Ramos (cell line): ENCODE results near the gene ADCK1.
"Not testable (repeated sequence)": the region's sequence is repeated elsewhere in the genome, so short reads cannot be mapped to it uniquely, and the experiment has no call there.

Source experiments
- in situ Hi-C: fragments of 300-500 bp; cut with MboI; formaldehyde crosslinking; loops from one replicate; pipeline ENCODE4 v1.14.3; 2022; ENCODE audit warnings: low sequenced_read_pairs; ENCODE audit not compliant: unreplicated experiment

ADCK1 gene, protein sequence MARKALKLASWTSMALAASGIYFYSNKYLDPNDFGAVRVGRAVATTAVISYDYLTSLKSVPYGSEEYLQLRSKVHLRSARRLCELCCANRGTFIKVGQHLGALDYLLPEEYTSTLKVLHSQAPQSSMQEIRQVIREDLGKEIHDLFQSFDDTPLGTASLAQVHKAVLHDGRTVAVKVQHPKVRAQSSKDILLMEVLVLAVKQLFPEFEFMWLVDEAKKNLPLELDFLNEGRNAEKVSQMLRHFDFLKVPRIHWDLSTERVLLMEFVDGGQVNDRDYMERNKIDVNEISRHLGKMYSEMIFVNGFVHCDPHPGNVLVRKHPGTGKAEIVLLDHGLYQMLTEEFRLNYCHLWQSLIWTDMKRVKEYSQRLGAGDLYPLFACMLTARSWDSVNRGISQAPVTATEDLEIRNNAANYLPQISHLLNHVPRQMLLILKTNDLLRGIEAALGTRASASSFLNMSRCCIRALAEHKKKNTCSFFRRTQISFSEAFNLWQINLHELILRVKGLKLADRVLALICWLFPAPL

DNA sequence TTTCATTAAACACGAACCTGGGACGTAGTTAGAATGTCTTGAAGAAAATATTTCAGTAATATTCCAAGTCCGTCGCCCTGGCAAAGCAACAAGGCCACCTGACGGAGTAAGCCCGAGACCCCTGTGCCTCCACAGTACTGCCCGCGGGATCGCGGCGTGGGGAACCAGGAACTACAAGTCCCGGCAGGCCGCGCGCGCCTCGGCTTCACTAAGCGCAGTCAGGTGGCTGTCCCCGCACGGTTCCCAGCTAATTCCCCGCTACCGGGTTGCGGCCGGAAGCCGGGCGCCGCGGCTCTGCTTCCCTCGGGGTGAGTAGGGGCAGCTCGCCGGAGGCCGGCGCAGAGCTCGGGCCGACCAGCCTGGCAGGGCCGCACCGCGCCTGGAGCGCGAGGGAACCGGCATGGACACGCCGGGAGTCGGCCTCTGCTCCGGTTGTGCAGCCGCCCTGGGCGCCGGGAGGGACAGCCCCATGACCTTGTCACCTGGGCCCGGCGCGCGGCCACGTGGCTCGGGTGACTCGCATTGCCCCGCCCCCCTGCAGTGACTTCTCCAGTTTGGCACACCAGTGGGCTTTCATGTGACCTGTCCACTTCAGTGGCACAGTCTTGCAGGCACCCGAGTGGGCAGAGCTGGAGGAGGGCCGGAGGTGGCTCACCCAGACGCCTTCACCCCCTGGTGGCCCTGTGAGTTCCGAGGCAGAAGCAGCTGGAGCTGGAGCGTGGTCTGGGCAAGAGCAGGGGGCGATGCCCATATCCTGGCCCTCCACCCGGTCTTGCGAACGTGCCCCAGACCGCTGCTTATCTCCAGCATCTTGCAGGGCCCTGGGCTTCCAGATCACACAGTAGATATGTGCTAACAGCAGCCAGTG is at the start of gene ADCK1:
TSS of gene ADCK1 (plus strand) at position 247 of the 868 bp plus-strand sequence. CDS start 18,870 bp downstream, outside the sequence.
- in situ Hi-C loops, result no loop called here

DNA sequence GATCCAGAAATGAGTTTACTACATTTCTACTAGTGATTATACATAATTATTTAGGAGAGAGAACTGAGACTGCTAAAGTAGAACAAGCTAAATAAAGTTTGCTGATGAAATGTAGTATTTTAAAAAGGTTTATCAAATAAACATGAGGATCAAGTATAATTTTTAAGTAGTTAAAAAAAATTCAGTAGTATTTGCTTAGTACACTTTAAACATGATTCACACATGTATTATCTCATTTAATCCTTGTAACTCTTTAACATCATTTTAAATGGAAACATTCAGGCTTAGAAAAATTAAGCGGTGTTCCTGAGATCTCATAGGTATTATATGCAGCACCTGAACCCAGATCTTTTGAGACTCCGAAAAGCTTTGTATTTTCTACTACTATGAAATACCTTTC is 47.6 kb upstream of the ADCK1 start:
- in situ Hi-C loops, result no loop called here

DNA sequence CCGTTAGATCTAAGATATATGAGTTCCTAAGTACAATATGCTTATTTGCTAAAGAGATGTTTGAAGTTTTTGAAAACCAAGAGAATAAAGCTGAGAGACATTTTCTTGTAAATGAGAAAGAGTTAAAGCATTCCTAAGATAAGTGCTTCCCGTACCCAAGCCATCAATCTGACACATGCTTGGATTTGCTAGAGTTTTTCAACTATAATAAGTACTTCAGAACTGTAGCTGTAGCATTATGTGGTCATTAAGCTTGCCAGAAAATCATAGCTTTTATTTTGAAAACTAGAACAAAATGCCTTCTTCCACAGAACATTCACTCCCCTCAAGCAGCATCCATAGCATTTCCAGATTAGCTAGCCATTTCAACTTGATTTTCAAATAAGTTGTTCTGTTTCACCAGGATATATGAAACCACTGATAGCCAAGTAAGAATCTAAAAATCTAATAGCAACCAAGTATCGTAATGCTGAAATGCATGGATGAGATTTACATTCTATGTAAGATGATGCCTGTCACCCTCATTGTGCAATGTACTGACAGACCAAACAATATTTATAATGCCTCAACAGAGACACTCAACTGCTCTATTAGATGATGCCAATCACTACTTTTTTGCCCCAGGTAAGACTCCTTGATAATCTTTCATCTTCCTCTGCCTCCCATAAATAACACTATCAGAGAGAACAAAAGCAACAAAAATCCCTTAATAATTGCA is 47.0 kb upstream of the ADCK1 start:
- in situ Hi-C loops, result no loop called here

DNA sequence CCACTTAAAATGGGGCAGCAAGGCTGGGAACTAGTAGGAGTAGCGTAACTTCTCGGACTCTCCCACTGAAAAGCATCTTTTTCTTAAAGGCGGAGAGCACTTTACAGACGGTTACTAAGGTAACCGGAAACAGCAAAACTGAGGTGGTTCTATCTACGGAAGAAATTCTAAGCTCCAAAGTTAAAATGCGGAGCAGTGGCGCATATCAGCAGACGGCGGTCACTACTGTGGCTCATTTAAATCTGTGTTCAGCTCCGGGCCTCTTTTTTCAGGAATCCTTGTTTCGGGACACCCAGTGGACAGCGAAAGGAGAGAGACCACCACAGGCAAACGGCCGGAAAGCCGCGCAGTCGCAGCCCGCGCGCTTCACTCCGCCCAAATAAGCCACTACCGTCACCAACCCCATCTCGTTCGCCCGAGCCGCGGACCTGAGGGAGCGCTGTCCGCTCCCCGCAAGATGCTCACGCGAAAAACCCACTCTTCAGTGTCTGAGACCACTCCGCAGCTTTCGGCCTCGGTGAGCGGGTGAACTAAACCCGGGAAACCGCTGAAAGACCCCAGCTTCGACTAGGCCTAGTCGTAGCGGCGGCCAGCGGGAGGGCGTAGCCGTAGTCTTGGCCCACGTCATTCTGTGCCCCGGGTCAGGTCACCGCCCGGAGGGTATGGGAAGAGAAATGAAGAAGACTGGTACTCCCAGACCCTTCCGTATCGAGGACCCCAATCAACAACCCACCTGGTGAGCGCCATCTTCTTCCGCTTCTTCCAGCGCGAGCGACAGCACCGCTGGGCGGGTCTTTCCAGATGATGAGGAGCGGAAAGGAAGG is 39.3 kb upstream of the ADCK1 start, which contains the start of gene SNW1:
TSS of gene SNW1 (minus strand) at position 776 of the 824 bp plus-strand sequence. CDS start at position 747, 29 bp downstream.
- in situ Hi-C loops, result no loop called here

DNA sequence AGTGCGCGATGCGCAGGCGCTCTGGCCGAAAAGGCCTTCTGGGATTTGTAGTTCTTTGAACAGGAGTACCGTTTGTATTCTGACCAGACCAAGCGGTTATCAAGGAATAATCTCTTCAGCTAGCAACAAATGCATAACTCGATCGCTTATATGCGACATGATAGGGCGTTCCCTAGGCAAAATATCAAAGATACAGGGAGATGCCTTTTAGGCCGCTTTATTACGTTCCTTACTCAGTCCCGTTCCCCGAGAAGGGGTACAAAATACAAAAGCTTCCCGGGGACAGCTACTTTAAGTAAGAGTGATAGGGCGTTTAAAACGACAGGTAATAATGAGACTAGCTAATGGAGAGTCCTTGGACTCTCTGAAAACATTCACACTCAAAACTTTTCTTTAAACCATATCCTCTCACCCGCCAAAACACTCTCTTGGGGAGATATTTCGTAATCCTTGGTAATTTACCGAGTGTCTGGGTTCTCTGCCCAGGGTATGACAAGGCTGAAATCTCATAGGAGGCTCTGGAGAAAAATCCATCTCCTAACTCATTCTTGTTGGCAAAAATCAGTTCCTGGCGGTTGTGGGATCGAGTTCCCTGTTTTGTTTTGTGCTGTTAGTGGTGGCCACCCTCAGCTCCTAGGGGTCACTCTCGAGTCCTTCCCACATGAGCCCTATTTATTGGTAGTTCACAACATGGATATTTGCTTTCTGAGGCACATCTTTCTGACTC is 38.5 kb upstream of the ADCK1 start:
- in situ Hi-C loops, result no loop called here

DNA sequence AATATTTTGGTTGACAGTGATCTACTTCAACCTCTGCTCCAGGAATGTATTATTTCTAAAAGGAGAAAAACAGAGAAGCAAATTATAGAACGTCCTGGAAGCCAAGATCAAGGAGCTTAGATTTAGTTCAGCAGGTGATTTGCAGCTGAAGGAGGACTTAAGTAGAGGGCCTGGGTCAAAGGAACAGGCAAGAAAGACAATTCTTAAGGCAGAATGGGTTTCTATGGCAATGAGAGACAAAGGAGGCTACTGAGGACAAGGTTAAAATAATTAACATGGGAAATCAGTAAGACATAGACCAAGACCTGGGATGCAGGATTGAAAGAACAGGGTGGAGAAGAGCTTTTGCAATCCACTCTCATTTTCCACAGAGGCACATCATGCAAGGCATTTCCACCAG is 36.6 kb upstream of the ADCK1 start:
- in situ Hi-C loops, result no loop called here

DNA sequence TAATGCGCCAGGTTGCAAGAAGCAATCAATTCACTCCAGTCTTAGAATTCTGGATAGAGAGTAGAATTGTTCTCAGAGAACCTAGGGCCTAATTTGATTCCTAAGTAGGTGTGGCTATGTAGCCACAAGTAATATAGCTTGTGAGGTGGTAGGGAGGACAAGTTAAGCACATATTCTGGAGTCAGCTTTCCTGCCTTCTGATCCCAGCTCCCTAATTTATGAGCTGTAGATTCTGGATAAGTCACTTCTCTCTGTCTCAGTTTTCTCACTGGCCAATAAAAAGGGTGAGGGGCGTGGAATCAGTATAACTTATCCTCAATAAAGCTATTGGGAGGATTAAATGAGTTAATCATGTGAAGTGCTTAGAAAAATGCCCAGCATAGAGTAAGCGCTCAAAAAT is 35.9 kb upstream of the ADCK1 start:
- in situ Hi-C loops, result no loop called here

DNA sequence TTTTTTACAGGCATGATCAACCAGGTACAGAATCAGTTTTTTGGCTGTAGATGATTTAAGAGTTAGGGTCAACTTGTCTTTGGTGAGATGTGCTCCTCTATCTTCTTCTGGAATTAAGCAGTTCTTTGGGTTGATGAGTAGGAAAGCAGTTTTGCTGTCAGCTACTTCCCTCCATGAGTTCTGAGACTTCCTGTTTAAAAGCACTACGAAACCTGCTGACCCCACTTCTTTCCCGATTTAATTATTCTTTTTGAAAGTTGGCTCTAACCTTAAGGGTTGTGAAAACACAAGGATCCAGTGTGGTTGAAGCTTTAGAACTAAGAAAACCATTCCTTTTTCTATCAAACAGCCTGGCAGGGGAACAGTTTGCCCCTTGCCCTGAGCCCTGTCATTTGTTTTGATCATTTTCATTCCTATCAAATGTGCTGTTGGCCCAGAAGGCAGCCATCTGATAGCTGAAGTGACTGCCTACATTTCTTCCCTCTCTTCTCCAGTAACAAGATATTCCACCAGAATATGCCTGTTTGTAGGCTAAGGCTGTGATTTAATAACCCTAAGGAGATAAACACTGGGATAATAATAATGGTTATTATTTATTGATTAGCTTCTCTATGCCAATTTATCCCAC is 31.4 kb upstream of the ADCK1 start:
- in situ Hi-C loops, result not testable (repeated sequence)

DNA sequence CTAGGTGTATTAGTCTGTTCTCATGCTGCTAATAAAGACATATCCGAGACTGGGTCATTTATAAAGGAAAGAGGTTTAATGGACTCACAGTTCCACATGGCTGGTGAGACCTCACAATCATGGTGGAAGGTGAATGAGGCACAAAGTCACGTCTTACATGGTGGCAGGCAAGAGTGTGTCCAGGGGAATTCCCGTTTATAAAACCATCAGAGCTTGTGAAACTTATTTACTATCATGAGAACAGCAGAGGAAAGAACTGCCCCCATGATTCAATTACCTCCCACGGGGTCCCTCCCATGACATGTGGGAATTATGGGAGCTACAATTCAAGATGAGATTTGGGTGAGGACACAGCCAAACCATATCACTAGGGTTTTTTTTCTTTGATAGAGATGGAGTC is 25.9 kb upstream of the ADCK1 start:
- in situ Hi-C loops, result not testable (repeated sequence)

DNA sequence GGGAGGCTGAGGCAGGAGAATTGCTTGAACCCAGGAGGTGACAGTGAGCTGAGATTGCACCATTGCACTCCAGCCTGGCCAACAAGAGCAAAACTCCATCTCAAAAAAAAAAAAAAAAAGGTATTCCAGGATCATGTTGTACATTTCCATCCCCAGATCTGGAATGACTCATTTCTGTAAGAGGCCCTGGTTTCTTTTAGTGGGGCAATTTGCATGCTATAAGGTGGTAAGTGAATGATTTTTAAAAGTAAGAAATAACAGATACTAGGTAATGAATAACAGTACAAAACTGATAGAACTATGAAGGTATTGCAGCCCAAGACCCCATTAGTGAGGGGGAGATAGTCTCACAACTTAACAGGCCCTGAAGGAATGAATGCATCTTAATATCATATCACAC is 17.7 kb upstream of the ADCK1 start:
- in situ Hi-C loops, result no loop called here

DNA sequence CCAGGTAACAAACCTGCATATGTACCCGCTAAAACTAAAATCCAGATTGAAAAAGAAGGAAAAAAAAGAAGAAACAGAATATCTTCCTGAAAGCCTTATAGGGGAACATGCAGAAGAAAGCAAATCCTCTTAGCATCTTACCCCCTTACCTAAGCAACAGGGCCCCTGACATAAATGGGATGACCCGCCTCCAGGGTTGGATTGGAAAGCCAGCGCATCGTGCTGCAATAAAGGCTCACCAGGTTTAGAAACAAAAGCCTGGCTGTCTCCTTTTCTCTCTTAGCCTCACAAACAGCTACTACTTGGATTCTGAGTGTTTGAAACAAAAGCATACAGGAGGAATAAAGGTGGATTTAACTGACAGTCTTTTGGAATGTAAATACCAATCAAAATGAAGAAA is 13.8 kb upstream of the ADCK1 start:
- in situ Hi-C loops, result no loop called here

DNA sequence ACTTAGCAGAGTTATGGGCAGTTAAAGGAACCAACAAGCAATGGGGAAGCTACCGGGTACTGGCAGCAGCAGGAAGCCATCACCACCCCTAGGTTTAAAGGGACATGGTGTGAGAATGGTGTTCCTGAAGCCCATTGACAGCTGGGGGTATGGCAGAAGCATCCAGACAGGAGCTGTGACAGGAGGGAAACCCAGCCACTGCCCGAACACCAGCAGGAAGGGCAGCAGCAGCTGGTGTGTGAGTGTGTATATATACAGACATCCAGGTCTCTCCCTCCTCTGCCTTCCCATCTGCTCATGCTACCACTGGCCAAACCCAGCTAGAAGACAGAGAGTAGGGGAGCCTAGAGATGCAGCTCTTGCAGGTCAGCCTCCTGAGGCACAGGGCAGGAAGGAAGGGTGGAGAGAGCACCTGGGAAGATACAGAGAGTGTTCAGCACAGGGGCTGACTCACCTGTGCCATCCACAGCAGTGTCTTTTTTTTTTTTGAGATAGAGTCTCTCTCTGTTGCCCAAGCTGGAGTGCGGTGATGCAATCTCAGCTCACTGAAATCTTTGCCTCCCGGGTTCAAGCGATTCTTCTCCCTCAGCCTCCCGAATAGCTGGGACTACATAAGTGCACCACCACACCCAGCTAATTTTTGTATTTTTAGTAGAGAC is 9.2 kb upstream of the ADCK1 start:
- in situ Hi-C loops, result no loop called here

DNA sequence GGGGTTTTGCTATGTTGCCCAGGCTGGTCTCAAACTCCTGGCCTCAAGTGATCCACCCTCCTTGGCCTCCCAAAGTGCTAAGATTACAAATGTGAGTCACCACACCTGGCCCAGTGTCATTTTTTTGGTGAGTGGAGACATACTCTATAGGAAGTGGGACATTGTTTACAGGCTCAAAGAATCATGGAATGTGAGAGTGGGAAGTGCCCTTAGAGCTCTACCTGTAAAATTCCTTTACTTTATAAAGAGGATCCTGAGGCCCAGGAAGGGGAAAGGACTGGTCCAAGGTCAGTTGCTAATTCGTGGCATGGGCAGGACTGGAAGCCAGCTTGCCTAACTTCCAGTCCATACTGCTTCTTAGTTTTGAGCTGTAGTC is 8.7 kb upstream of the ADCK1 start:
- in situ Hi-C loops, result no loop called here

DNA sequence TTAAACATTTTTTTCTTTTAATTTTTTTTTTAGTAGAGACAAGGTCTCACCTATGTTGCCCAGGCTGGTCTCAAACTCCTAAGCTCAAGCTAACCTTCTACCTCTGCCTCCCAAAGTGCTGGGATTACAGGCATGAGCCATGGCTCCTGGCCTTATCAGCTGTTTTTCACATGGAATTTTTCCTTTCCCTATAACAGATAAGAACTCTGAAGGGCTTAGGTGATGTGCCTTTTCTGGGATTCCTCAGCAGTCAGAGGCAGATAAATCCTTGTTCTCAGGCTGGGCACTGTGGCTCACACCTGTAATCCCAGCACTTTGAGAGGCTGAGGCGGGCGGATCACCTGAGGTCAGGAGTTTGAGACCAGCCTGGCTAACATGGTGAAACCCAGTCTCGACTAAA is 6.7 kb upstream of the ADCK1 start:
- in situ Hi-C loops, result not testable (repeated sequence)

DNA sequence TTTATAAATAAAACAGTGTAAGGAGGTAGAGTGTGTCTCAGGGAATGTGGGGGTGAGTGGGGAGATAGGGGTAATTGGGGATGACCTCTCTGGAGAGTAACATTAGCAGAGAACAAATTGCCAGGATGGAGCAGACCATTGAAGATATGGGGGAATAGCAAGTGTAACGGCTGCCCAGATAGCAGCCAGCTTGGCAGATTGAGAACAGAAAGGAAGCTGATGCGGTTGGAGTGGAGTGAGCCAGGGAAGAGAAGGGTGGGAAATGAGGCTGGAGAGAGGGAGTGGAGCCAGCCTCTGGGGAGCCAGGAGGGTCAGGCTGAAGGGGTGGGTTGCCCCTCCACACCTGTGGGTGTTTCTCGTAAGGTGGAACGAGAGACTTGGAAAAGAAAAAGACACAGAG is 5.6 kb upstream of the ADCK1 start:
- in situ Hi-C loops, result no loop called here

DNA sequence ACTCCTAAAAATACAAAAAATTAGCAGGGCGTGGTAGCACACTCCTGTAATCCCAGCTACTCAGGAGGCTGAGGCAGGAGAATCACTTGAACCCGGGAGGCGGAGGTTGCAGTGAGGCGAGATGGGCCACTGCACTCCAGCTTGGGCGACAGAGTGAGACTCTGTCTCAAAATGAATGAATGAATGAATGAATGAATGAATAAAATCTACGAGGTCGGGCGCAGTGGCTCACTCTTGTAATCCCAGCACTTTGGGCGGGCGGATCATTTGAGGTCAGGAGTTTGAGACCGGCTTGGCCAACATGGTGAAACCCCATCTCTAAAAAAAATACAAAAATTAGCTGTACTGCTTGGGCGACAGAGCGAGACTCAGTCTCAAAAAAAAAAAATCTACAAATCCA is 453 bp upstream of the ADCK1 start:
- in situ Hi-C loops, result not testable (repeated sequence)

DNA sequence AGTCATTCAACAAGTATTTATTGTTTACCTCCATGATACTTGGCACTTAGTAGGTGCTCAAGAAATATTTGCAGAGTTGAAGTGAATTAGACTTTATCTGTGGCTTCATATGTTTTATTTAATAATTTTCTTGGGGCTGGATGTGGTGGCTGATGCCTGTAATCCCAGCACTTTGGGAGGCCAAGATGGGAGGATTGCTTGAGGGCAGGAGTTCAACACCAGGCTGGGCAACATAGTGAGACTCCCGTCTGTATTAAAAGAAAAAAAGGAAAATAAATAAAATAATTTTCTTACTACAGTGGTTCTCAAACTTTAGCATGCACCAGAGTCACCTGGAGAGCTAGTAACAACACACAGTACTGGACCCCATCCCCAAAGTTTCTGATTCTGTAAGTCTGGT is 905 bp downstream of the ADCK1 start:
- in situ Hi-C loops, result no loop called here

DNA sequence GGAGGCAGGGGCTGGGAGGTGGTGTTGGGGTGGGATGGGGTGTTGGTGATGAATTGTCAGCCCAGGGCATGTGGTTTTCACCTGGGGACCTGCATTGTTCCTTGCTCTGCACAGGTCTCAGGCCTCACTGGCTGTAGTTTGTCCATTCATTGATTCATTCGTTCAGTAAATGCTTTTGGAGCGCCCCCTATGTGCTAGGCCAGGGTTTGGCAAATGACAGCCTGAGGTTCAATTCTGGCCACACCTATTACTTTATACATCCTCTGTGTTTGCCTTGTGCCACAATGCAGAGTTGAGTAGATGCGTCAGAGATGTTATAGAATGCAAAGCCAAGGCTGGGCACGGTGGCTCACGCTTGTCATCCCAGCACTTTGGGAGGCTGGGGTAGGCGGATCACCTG is 4.7 kb downstream of the ADCK1 start:
- in situ Hi-C loops, result no loop called here
